HepG2 (cell line): ENCODE results near the gene CST3. TPM values are rescaled to one million over a fixed set of nuclear protein-coding genes. Genes with fewer than 3 reads are reported as not detected.

Experiments
- CSRNP2 ChIP-seq: sonication (generic); formaldehyde crosslinking; conservative IDR thresholded peaks from 2 replicates; pipeline ENCODE4 v1.8.0; 2022; ENCODE audit warnings: low read depth, missing genetic modification reagents
- HNF4G ChIP-seq, 2 experiments: sonication (generic) in 1 of 2; formaldehyde crosslinking in 1 of 2; IDR thresholded peaks; 2 replicates each; pipeline versions ENCODE4 v1.4.0 to v1.6.1; 2011 to 2020; ENCODE audit warnings: borderline replicate concordance in 2 of 2, low read depth in 2 of 2, mild to moderate bottlenecking in 2 of 2, low read length in 1 of 2, missing genetic modification reagents in 1 of 2, moderate library complexity in 1 of 2
- KLF6 ChIP-seq: IDR thresholded peaks from 2 replicates; pipeline ENCODE4 v1.8.0; 2016; ENCODE audit warnings: missing biosample characterization, missing genetic modification reagents
- MAFG ChIP-seq: sonication (generic); formaldehyde crosslinking; IDR thresholded peaks from 2 replicates; pipeline ENCODE4 v1.5.1; 2020; ENCODE audit warnings: mild to moderate bottlenecking, missing genetic modification reagents
- PHF21A ChIP-seq: sonication (generic); formaldehyde crosslinking; IDR thresholded peaks from 2 replicates; pipeline ENCODE4 v1.5.0; 2020; ENCODE audit warnings: mild to moderate bottlenecking, missing genetic modification reagents
- RARA ChIP-seq: IDR thresholded peaks from 2 replicates; pipeline ENCODE4 v1.6.1; 2016; ENCODE audit warnings: missing genetic modification reagents, missing compliant biosample characterization
- SIN3A ChIP-seq: IDR thresholded peaks from 2 replicates; pipeline ENCODE4 v1.6.1; 2011; ENCODE audit warnings: low read depth, mild to moderate bottlenecking, control low read depth, low read length, borderline replicate concordance
- SRF ChIP-seq: IDR thresholded peaks from 2 replicates; pipeline ENCODE4 v1.6.1; 2011; ENCODE audit warnings: mild to moderate bottlenecking, low read depth, low read length, moderate library complexity
- SRSF1 ChIP-seq: fragments of 200-400 bp; formaldehyde crosslinking; optimal IDR thresholded peaks from 2 replicates; pipeline ENCODE3; 2017; ENCODE audit warnings: mild to moderate bottlenecking, low read depth, low read length, moderate library complexity
- TEAD2 ChIP-seq: sonication (generic); formaldehyde crosslinking; IDR thresholded peaks from 2 replicates; pipeline ENCODE4 v1.9.0; 2021; ENCODE audit warnings: missing genetic modification reagents
- TP53 ChIP-seq: sonication (generic); formaldehyde crosslinking; conservative IDR thresholded peaks from 2 replicates; pipeline ENCODE4 v1.4.0; 2020; ENCODE audit warnings: missing genetic modification reagents
- ZBTB1 ChIP-seq: sonication (generic); formaldehyde crosslinking; IDR thresholded peaks from 2 replicates; pipeline ENCODE4 v1.4.0; 2020; ENCODE audit warnings: missing genetic modification reagents, borderline replicate concordance
- ZFP36L2 ChIP-seq: sonication (generic); formaldehyde crosslinking; IDR thresholded peaks from 2 replicates; pipeline ENCODE4 v1.4.0; 2020; ENCODE audit warnings: missing genetic modification reagents
- ZFYVE20 ChIP-seq: sonication (generic); formaldehyde crosslinking; IDR thresholded peaks from 2 replicates; pipeline ENCODE4 v1.8.0; 2023; ENCODE audit warnings: low read depth, mild to moderate bottlenecking, moderate library complexity, missing genetic modification reagents, borderline replicate concordance
- ZNF17 ChIP-seq: sonication (generic); formaldehyde crosslinking; IDR thresholded peaks from 2 replicates; pipeline ENCODE4 v1.5.0; 2020; ENCODE audit warnings: mild to moderate bottlenecking, missing genetic modification reagents
- ZNF513 ChIP-seq: sonication (generic); formaldehyde crosslinking; conservative IDR thresholded peaks from 2 replicates; pipeline ENCODE4 v1.5.0; 2020; ENCODE audit warnings: missing genetic modification reagents
- ZNF674 ChIP-seq: sonication (generic); formaldehyde crosslinking; IDR thresholded peaks from 2 replicates; pipeline ENCODE4 v1.5.0; 2020; ENCODE audit warnings: low read depth, mild to moderate bottlenecking, missing genetic modification reagents
- polyA plus RNA-seq, 8 experiments: library from polyadenylated mRNA; depleted of rRNA in 3 of 8; stranded (reverse) in 7 of 8; unstranded in 1 of 8; fragments of >200 nt; fragmentation: Illumina TruSeq in 4 of 8; extraction: Trizol in 4 of 8; gene quantifications; 2 replicates each; pipeline versions ENCODE4 v1.2.1 to v1.2.3, GENCODE V29; 2011 to 2016; ENCODE audit warnings: low read depth in 4 of 8, missing spikeins in 1 of 8, mixed read lengths in 1 of 8; ENCODE audit not compliant: insufficient read depth in 1 of 8
- total RNA-seq, 5 experiments: library from RNA; depleted of rRNA; stranded (reverse); fragments of >200 nt; fragmentation: Illumina TruSeq; extraction: Trizol; gene quantifications; 2 replicates each; pipeline ENCODE4 v1.2.3, GENCODE V29; 2016; ENCODE audit warnings: low read depth in 1 of 5
- TF ChIP-seq, protein P1 (sequence below): sonication (generic); formaldehyde crosslinking; IDR thresholded peaks from 2 replicates; pipeline ENCODE4 v1.4.0; 2020; ENCODE audit warnings: missing genetic modification reagents, borderline replicate concordance
- TF ChIP-seq, protein P2 (sequence below): sonication (generic); formaldehyde crosslinking; IDR thresholded peaks from 2 replicates; pipeline ENCODE4 v1.5.1; 2020; ENCODE audit warnings: missing genetic modification reagents, mild to moderate bottlenecking, borderline replicate concordance
- TF ChIP-seq, protein P3 (sequence below): sonication (generic); formaldehyde crosslinking; IDR thresholded peaks from 2 replicates; pipeline ENCODE4 v1.9.0; 2021; ENCODE audit warnings: missing genetic modification reagents, mild to moderate bottlenecking, borderline replicate concordance

CST3 gene
- total and polyA plus RNA-seq, 2 of the 13 experiments (the other 11 are each of a cell fraction or from before 2014, with no cell fraction given) = 690 to 1,005 TPM

GRCh38 chr20:23630392-23630849 is 7.3 kb downstream of the CST3 start (continued):
- TF ChIP-seq, protein P1, sequence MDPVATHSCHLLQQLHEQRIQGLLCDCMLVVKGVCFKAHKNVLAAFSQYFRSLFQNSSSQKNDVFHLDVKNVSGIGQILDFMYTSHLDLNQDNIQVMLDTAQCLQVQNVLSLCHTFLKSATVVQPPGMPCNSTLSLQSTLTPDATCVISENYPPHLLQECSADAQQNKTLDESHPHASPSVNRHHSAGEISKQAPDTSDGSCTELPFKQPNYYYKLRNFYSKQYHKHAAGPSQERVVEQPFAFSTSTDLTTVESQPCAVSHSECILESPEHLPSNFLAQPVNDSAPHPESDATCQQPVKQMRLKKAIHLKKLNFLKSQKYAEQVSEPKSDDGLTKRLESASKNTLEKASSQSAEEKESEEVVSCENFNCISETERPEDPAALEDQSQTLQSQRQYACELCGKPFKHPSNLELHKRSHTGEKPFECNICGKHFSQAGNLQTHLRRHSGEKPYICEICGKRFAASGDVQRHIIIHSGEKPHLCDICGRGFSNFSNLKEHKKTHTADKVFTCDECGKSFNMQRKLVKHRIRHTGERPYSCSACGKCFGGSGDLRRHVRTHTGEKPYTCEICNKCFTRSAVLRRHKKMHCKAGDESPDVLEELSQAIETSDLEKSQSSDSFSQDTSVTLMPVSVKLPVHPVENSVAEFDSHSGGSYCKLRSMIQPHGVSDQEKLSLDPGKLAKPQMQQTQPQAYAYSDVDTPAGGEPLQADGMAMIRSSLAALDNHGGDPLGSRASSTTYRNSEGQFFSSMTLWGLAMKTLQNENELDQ (CRISPR knock-in tag) = peak; percentile 80; the same call in 1 of the 2 replicates
- TF ChIP-seq, protein P2, sequence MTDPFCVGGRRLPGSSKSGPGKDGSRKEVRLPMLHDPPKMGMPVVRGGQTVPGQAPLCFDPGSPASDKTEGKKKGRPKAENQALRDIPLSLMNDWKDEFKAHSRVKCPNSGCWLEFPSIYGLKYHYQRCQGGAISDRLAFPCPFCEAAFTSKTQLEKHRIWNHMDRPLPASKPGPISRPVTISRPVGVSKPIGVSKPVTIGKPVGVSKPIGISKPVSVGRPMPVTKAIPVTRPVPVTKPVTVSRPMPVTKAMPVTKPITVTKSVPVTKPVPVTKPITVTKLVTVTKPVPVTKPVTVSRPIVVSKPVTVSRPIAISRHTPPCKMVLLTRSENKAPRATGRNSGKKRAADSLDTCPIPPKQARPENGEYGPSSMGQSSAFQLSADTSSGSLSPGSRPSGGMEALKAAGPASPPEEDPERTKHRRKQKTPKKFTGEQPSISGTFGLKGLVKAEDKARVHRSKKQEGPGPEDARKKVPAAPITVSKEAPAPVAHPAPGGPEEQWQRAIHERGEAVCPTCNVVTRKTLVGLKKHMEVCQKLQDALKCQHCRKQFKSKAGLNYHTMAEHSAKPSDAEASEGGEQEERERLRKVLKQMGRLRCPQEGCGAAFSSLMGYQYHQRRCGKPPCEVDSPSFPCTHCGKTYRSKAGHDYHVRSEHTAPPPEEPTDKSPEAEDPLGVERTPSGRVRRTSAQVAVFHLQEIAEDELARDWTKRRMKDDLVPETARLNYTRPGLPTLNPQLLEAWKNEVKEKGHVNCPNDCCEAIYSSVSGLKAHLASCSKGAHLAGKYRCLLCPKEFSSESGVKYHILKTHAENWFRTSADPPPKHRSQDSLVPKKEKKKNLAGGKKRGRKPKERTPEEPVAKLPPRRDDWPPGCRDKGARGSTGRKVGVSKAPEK (CRISPR knock-in tag) = no peak
- TF ChIP-seq SRF (no peak), PHF21A (CRISPR knock-in tag) (no peak), CSRNP2 (CRISPR knock-in tag) (no peak), ZNF513 (CRISPR knock-in tag) (no peak), SIN3A (no peak), ZBTB1 (no peak), RARA (no peak), ZFYVE20 (CRISPR knock-in tag) (no peak), MAFG (CRISPR knock-in tag) (no peak), KLF6 (CRISPR knock-in tag) (no peak), SRSF1 (no peak), ZNF17 (no peak), TP53 (CRISPR knock-in tag) (no peak), ZNF674 (CRISPR knock-in tag) (no peak), TEAD2 (CRISPR knock-in tag) (no peak), ZFP36L2 (CRISPR knock-in tag) (no peak), HNF4G (IDR thresholded peaks at IDR 0.05; ENCODE audit: borderline replicate concordance, low read depth, low read length) (no peak), HNF4G (CRISPR knock-in tag; IDR thresholded peaks at IDR 0.05; ENCODE audit: borderline replicate concordance, low read depth) (no peak)
- TF ChIP-seq, protein P3, sequence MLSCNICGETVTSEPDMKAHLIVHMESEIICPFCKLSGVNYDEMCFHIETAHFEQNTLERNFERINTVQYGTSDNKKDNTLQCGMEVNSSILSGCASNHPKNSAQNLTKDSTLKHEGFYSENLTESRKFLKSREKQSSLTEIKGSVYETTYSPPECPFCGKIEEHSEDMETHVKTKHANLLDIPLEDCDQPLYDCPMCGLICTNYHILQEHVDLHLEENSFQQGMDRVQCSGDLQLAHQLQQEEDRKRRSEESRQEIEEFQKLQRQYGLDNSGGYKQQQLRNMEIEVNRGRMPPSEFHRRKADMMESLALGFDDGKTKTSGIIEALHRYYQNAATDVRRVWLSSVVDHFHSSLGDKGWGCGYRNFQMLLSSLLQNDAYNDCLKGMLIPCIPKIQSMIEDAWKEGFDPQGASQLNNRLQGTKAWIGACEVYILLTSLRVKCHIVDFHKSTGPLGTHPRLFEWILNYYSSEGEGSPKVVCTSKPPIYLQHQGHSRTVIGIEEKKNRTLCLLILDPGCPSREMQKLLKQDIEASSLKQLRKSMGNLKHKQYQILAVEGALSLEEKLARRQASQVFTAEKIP (CRISPR knock-in tag) = no peak
